MM.1S (cell line): Measurements from ENCODE around the gene LYPD5.

Experiments
- CTCF ChIP-seq: fragments of 300-600 bp; sonication (generic); IDR thresholded peaks from 2 replicates; pipeline ENCODE4 v1.5.1; 2016; ENCODE audit warnings: antibody characterized with exemption, low read length, mixed read lengths
- EZH2phosphoT487 ChIP-seq: fragments of 300-600 bp; sonication (generic); IDR thresholded peaks from 2 replicates; pipeline ENCODE4 v1.6.1; 2018; ENCODE audit warnings: antibody characterized with exemption, low read length

DNA sequence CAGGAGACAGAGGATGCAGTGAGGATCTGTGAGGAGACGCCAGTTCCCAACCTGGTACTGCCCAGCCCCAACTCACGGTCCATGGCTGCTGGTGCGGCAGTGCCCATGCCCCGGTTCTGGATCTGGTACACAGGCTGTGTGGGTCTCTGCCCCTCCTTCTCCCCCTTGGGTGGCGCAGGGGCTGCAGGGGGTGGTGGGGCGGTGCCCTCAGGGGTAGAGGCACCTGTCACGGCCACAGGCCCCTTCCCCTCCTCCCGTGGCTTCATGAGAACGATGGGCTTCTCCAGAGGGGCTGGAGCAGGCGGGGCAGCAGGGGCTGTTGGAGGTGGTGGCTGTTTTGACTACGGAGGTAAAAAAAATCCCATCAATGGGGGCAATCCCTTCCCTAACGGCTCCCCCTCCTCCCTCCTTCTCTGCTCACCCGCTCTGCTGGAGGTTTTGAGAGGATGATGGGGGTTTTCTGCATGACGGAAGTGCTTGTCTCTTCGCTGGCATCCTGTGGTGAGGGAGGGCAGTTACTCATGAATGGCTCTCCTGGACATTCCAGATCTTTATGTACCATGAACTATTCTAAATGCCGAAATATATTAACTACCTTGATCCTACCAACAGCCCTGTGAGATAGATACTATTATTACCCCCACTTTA is 54.6 kb downstream of the LYPD5 start:
- TF ChIP-seq CTCF: no peak
- no peak for TF ChIP-seq EZH2phosphoT487
